Gastrocnemius medialis (tissue), 4 donors: ENCODE results near the gene ARIH1.

Experiments used
- CTCF ChIP-seq, 5 experiments: fragments of 450-650 bp in 3 of 5; fragments of 200-600 bp in 2 of 5; sonication (generic) in 2 of 5; IDR thresholded peaks in 4 of 5; conservative IDR thresholded peaks in 1 of 5; 1 replicate in 4 of 5; 2 replicates in 1 of 5; pipeline ENCODE4 v1.5.1; 2016 to 2019; ENCODE audit warnings: antibody characterized with exemption in 5 of 5, mild to moderate bottlenecking in 3 of 5, moderate library complexity in 3 of 5
- POLR2A ChIP-seq, 2 donors: fragments of 450-650 bp; IDR thresholded peaks; one replicate each; pipeline ENCODE4 v1.6.1; 2017; ENCODE audit warnings: antibody characterized with exemption in 2 of 2, mild to moderate bottlenecking in 2 of 2, moderate library complexity in 2 of 2

GRCh38 chr15:72475674-72476073, 1.5 kb downstream of the ARIH1 start:
- no peak for TF ChIP-seq CTCF (IDR thresholded peaks at IDR 0.05 in 4 of 5, conservative IDR thresholded peaks at IDR 0.05 in 1 of 5)
- TF ChIP-seq POLR2A (IDR thresholded peaks at IDR 0.05): no peak
